Measurements from ENCODE around the gene MARCHF3. TPM values are rescaled to one million over a fixed set of nuclear protein-coding genes. Genes with fewer than 3 reads are reported as not detected.
A peak's percentile ranks its signal among the peaks of the same experiment; 100 is the strongest.
"Not testable (repeated sequence)": the region's sequence is repeated elsewhere in the genome, so short reads cannot be mapped to it uniquely, and the experiment has no call there.

Gene MARCHF3
- total and polyA plus RNA-seq, 8 donors: 2.8 to 7.5 (median 3.9) TPM

GRCh38 chr5:126914801-126915436, 115.4 kb downstream of the MARCHF3 start:
- DNase-seq (no peak), ATAC-seq (no peak), FAIRE-seq (no peak)
- no peak overlapping the region for H3K27ac ChIP-seq
- H3K36me3 ChIP-seq: no peaks in the 10 kb centered on the region
- no peak overlapping the region for H3K4me3 ChIP-seq
- TF ChIP-seq CTCF (IDR thresholded peaks at IDR 0.05): no peak
- H3K27me3 ChIP-seq: no peaks in the 10 kb centered on the region
- 88 to 90% methylated on average over 9 of the region's 9 CpGs for WGBS, 2 donors
- intact Hi-C loops (cut with DNase I): no loop called here
- peaks cover 0 to 16% (median 0%) of the 10 kb centered on the region in 3 donors for H3K4me1 ChIP-seq
- H3K9me3 ChIP-seq: no peaks in the 10 kb centered on the region

- WGBS, 2 donors: 60 to 63% methylated on average over 6 of the region's 6 CpGs
- no peak for DNase-seq
- TF ChIP-seq CTCF (IDR thresholded peaks at IDR 0.05): no peak
- ATAC-seq: peak in 1 of 4 donors; percentile 18
- Histone ChIP-seq H3K4me3 (no peak overlapping the region), H3K9me3 (no peaks in the 10 kb centered on the region), H3K36me3 (no peaks in the 10 kb centered on the region), H3K4me1 (peaks cover 0 to 2% (median 0%) of the 10 kb centered on the region in 3 donors), H3K27ac (no peak overlapping the region), H3K27me3 (no peaks in the 10 kb centered on the region)
- intact Hi-C loops (cut with DNase I): no loop called here
- FAIRE-seq: no peak
Measured at GRCh38 chr5:126912616-126913200, 117.7 kb downstream of the MARCHF3 start.

GRCh38 chr5:126911986-126912385, 118.4 kb downstream of the MARCHF3 start:
- DNase-seq (no peak), ATAC-seq (no peak), FAIRE-seq (no peak)
- H3K27ac ChIP-seq: no peak overlapping the region
- no peaks in the 10 kb centered on the region for H3K36me3 ChIP-seq
- H3K9me3 ChIP-seq: no peaks in the 10 kb centered on the region
- intact Hi-C loops (cut with DNase I): no loop called here
- 48 to 49% methylated on average over 3 of the region's 3 CpGs for WGBS, 2 donors
- no peak for TF ChIP-seq CTCF (IDR thresholded peaks at IDR 0.05)
- H3K4me1 ChIP-seq: no peaks in the 10 kb centered on the region
- H3K4me3 ChIP-seq: no peak overlapping the region
- no peaks in the 10 kb centered on the region for H3K27me3 ChIP-seq

GRCh38 chr5:126909856-126910255, 120.5 kb downstream of the MARCHF3 start:
- intact Hi-C loops (cut with DNase I): no loop called here
- no peak for FAIRE-seq
- TF ChIP-seq CTCF (IDR thresholded peaks at IDR 0.05): no peak
- WGBS, 2 donors: 81 to 89% methylated on average over 2 of the region's 2 CpGs
- no peak for ATAC-seq
- DNase-seq: no peak
- no peak overlapping the region for H3K4me3 ChIP-seq
- no peaks in the 10 kb centered on the region for H3K27me3 ChIP-seq
- no peaks in the 10 kb centered on the region for H3K4me1 ChIP-seq
- H3K9me3 ChIP-seq: no peaks in the 10 kb centered on the region
- H3K36me3 ChIP-seq: no peaks in the 10 kb centered on the region
- H3K27ac ChIP-seq: no peak overlapping the region

- H3K4me3 ChIP-seq; H3K36me3 ChIP-seq; FAIRE-seq; ATAC-seq; H3K27ac ChIP-seq; H3K9me3 ChIP-seq; intact Hi-C loops (cut with DNase I); DNase-seq; H3K27me3 ChIP-seq; H3K4me1 ChIP-seq: not testable (repeated sequence)
- no CpG with 5 or more reads among the region's 1 CpG for WGBS, 2 donors
Measured at GRCh38 chr5:126904407-126904806, 126.0 kb downstream of the MARCHF3 start.

Measured in pancreas (tissue), 10 donors.